CD8-positive, alpha-beta memory T cell (primary cell): ENCODE measurements around the gene KLHL41. TPM values are rescaled to one million over a fixed set of nuclear protein-coding genes. Genes with fewer than 3 reads are reported as not detected.
"Not testable (repeated sequence)": the region's sequence is repeated elsewhere in the genome, so short reads cannot be mapped to it uniquely, and the experiment has no call there.

Experiments
- CTCF ChIA-PET: fragments of 350-600 bp; sonication (Branson Sonifier 250); formaldehyde crosslinking; loops from one replicate; lab custom pipeline; 2021; ENCODE audit warnings: antibody characterized with exemption; lab: Charles Lee
- POLR2A ChIA-PET: fragments of 350-600 bp; sonication (Branson Sonifier 250); formaldehyde crosslinking; loops from one replicate; lab custom pipeline; 2021; ENCODE audit warnings: antibody characterized with exemption; lab: Charles Lee
- DNase-seq, 5 donors: peaks; one replicate each; pipeline versions ENCODE4 v3.0.0 to v3.0.0-alpha.2; 2020 to 2022; ENCODE audit warnings: mixed read lengths in 1 of 5
- H3K27ac ChIP-seq: one replicate; pipeline ENCODE4 v1.7.0; 2013; ENCODE audit warnings: low read depth, mild to moderate bottlenecking, low read length, moderate library complexity
- H3K27me3 ChIP-seq: 2 replicates; pipeline ENCODE4 v1.7.0; 2013; ENCODE audit warnings: low read length, mild to moderate bottlenecking; ENCODE audit not compliant: insufficient read depth, poor library complexity, severe bottlenecking
- H3K36me3 ChIP-seq: 2 replicates; pipeline ENCODE4 v1.7.0; 2013; ENCODE audit warnings: mild to moderate bottlenecking, low read length, moderate library complexity; ENCODE audit not compliant: insufficient read depth
- H3K4me1 ChIP-seq: 2 replicates; pipeline ENCODE4 v1.7.0; 2013; ENCODE audit warnings: mild to moderate bottlenecking, low read length, moderate library complexity; ENCODE audit not compliant: insufficient read depth
- H3K4me3 ChIP-seq: 2 replicates; pipeline ENCODE4 v1.7.0; 2013; ENCODE audit warnings: mild to moderate bottlenecking, low read length
- H3K9me3 ChIP-seq: 2 replicates; pipeline ENCODE4 v1.7.0; 2013; ENCODE audit warnings: mild to moderate bottlenecking, low read length
- H3K27ac Mint-ChIP-seq, 8 donors: one replicate each; pipeline ENCODE4 v1.8.0; 2020 to 2021; ENCODE audit warnings: mixed read lengths in 8 of 8, mild to moderate bottlenecking in 6 of 8, inconsistent platforms in 3 of 8, moderate library complexity in 3 of 8
- H3K27me3 Mint-ChIP-seq, 2 donors: one replicate each; pipeline ENCODE4 v1.8.0; 2020 to 2021; ENCODE audit warnings: mixed read lengths in 2 of 2, mild to moderate bottlenecking in 1 of 2, moderate library complexity in 1 of 2
- H3K36me3 Mint-ChIP-seq, 3 donors: one replicate each; pipeline ENCODE4 v1.8.0; 2020 to 2021; ENCODE audit warnings: mixed read lengths in 3 of 3, inconsistent platforms in 1 of 3, mild to moderate bottlenecking in 1 of 3
- H3K4me1 Mint-ChIP-seq, 3 donors: one replicate each; pipeline ENCODE4 v1.8.0; 2020 to 2021; ENCODE audit warnings: mixed read lengths in 3 of 3, inconsistent platforms in 1 of 3, mild to moderate bottlenecking in 1 of 3
- H3K4me3 Mint-ChIP-seq, 7 donors: one replicate each; pipeline ENCODE4 v1.8.0; 2020 to 2021; ENCODE audit warnings: mixed read lengths in 7 of 7, mild to moderate bottlenecking in 6 of 7, moderate library complexity in 4 of 7, inconsistent platforms in 2 of 7
- H3K9me3 Mint-ChIP-seq, 5 donors: one replicate each; pipeline ENCODE4 v1.8.0; 2020 to 2022; ENCODE audit warnings: mixed read lengths in 5 of 5, mild to moderate bottlenecking in 3 of 5, moderate library complexity in 2 of 5, inconsistent platforms in 1 of 5
- polyA plus RNA-seq: library from polyadenylated mRNA; unstranded; fragments of 300-500 nt; fragmentation: Illumina TruSeq; gene quantifications from one replicate; pipeline ENCODE4 v1.2.3, GENCODE V29; 2021
- total RNA-seq, 2 experiments: library from RNA; stranded (reverse); gene quantifications; one replicate each; pipeline ENCODE4 v1.2.3, GENCODE V29; 2021

Gene KLHL41
- total and polyA plus RNA-seq, 3 experiments from 2014 or later, result 0.22 to 0.27 TPM; not detected in 1

GRCh38 chr2:169510496-169510895 lies 994 bp downstream of the KLHL41 start:
- H3K4me1 Mint-ChIP-seq, result no peaks in the 10 kb centered on the region
- H3K36me3 Mint-ChIP-seq, result peaks cover 0 to 2% (median 0%) of the 10 kb centered on the region in 3 donors
- no peak for DNase-seq
- Histone ChIP-seq H3K4me1 (no peaks in the 10 kb centered on the region), H3K9me3 (no peaks in the 10 kb centered on the region), H3K27ac (no peak overlapping the region), H3K4me3 (no peak overlapping the region), H3K36me3 (no peaks in the 10 kb centered on the region), H3K27me3 (no peaks in the 10 kb centered on the region)
- H3K4me3 Mint-ChIP-seq, result no peak overlapping the region
- H3K9me3 Mint-ChIP-seq, result no peaks in the 10 kb centered on the region
- ChIA-PET CTCF (no interaction called here), POLR2A (no interaction called here)
- H3K27ac Mint-ChIP-seq, result no peak overlapping the region
- H3K27me3 Mint-ChIP-seq, result no peaks in the 10 kb centered on the region

GRCh38 chr2:169511818-169512217 lies 2.3 kb downstream of the KLHL41 start:
- ChIA-PET CTCF (no interaction called here), POLR2A (no interaction called here)
- no peaks in the 10 kb centered on the region for H3K9me3 Mint-ChIP-seq
- H3K27me3 Mint-ChIP-seq, result no peaks in the 10 kb centered on the region
- no peaks in the 10 kb centered on the region for H3K4me1 Mint-ChIP-seq
- Histone ChIP-seq H3K27ac (no peak overlapping the region), H3K4me1 (no peaks in the 10 kb centered on the region), H3K27me3 (no peaks in the 10 kb centered on the region), H3K4me3 (no peak overlapping the region), H3K36me3 (no peaks in the 10 kb centered on the region), H3K9me3 (no peaks in the 10 kb centered on the region)
- peaks cover 0 to 2% (median 0%) of the 10 kb centered on the region in 3 donors for H3K36me3 Mint-ChIP-seq
- H3K4me3 Mint-ChIP-seq, result no peak overlapping the region
- no peak overlapping the region for H3K27ac Mint-ChIP-seq
- no peak for DNase-seq

GRCh38 chr2:169512525-169512924 lies 3.0 kb downstream of the KLHL41 start:
- Mint-ChIP-seq H3K9me3 (no peaks in the 10 kb centered on the region), H3K27me3 (no peaks in the 10 kb centered on the region), H3K4me3 (no peak overlapping the region), H3K4me1 (no peaks in the 10 kb centered on the region), H3K36me3 (peaks cover 0 to 2% (median 0%) of the 10 kb centered on the region in 3 donors), H3K27ac (no peak overlapping the region)
- DNase-seq, result no peak
- no peak overlapping the region for H3K27ac ChIP-seq
- no peak overlapping the region for H3K4me3 ChIP-seq
- no peaks in the 10 kb centered on the region for H3K4me1 ChIP-seq
- no peaks in the 10 kb centered on the region for H3K27me3 ChIP-seq
- no peaks in the 10 kb centered on the region for H3K36me3 ChIP-seq
- ChIA-PET CTCF (no interaction called here), POLR2A (no interaction called here)
- H3K9me3 ChIP-seq, result no peaks in the 10 kb centered on the region

- H3K27ac Mint-ChIP-seq, result no peak overlapping the region
- H3K9me3 Mint-ChIP-seq, result no peaks in the 10 kb centered on the region
- H3K9me3 ChIP-seq, result no peaks in the 10 kb centered on the region
- H3K4me3 Mint-ChIP-seq, result no peak overlapping the region
- POLR2A ChIA-PET, result no interaction called here
- CTCF ChIA-PET, result no interaction called here
- H3K27me3 Mint-ChIP-seq, result no peaks in the 10 kb centered on the region
- no peaks in the 10 kb centered on the region for H3K27me3 ChIP-seq
- H3K36me3 Mint-ChIP-seq, result peaks cover 0 to 2% (median 0%) of the 10 kb centered on the region in 3 donors
- no peaks in the 10 kb centered on the region for H3K4me1 ChIP-seq
- H3K27ac ChIP-seq, result no peak overlapping the region
- no peak for DNase-seq
- no peak overlapping the region for H3K4me3 ChIP-seq
- no peaks in the 10 kb centered on the region for H3K36me3 ChIP-seq
- no peaks in the 10 kb centered on the region for H3K4me1 Mint-ChIP-seq
Measured at GRCh38 chr2:169513094-169513493, 3.6 kb downstream of the KLHL41 start.

GRCh38 chr2:169513926-169514325 lies 4.4 kb downstream of the KLHL41 start:
- DNase-seq, result no peak
- H3K27me3 Mint-ChIP-seq, result no peaks in the 10 kb centered on the region
- POLR2A ChIA-PET, result no interaction called here
- H3K4me1 Mint-ChIP-seq, result no peaks in the 10 kb centered on the region
- H3K4me1 ChIP-seq, result no peaks in the 10 kb centered on the region
- no peaks in the 10 kb centered on the region for H3K36me3 ChIP-seq
- H3K4me3 ChIP-seq, result no peak overlapping the region
- H3K4me3 Mint-ChIP-seq, result no peak overlapping the region
- no peaks in the 10 kb centered on the region for H3K9me3 ChIP-seq
- H3K9me3 Mint-ChIP-seq, result no peaks in the 10 kb centered on the region
- no peaks in the 10 kb centered on the region for H3K27me3 ChIP-seq
- H3K27ac Mint-ChIP-seq, result no peak overlapping the region
- CTCF ChIA-PET, result no interaction called here
- no peak overlapping the region for H3K27ac ChIP-seq
- peaks cover 0 to 2% (median 0%) of the 10 kb centered on the region in 3 donors for H3K36me3 Mint-ChIP-seq

- H3K27ac Mint-ChIP-seq, H3K4me3 Mint-ChIP-seq, H3K36me3 ChIP-seq, H3K4me1 ChIP-seq, H3K4me1 Mint-ChIP-seq, H3K4me3 ChIP-seq, DNase-seq, CTCF ChIA-PET, H3K27me3 Mint-ChIP-seq, H3K27ac ChIP-seq, H3K9me3 ChIP-seq, H3K36me3 Mint-ChIP-seq, POLR2A ChIA-PET, H3K9me3 Mint-ChIP-seq, H3K27me3 ChIP-seq: not testable (repeated sequence)
Measured at GRCh38 chr2:169514758-169515157, 5.3 kb downstream of the KLHL41 start.

- H3K27me3 Mint-ChIP-seq, POLR2A ChIA-PET, DNase-seq, CTCF ChIA-PET, H3K9me3 ChIP-seq, H3K36me3 ChIP-seq, H3K27me3 ChIP-seq, H3K4me3 Mint-ChIP-seq, H3K36me3 Mint-ChIP-seq, H3K27ac ChIP-seq, H3K9me3 Mint-ChIP-seq, H3K4me1 Mint-ChIP-seq, H3K4me1 ChIP-seq, H3K4me3 ChIP-seq, H3K27ac Mint-ChIP-seq: not testable (repeated sequence)
Measured at GRCh38 chr2:169516488-169516995, 7.0 kb downstream of the KLHL41 start.

- no peak overlapping the region for H3K27ac ChIP-seq
- ChIA-PET CTCF (no interaction called here), POLR2A (no interaction called here)
- H3K4me1 ChIP-seq, result no peaks in the 10 kb centered on the region
- H3K36me3 ChIP-seq, result no peaks in the 10 kb centered on the region
- DNase-seq, result no peak
- Mint-ChIP-seq H3K4me3 (no peak overlapping the region), H3K27me3 (no peaks in the 10 kb centered on the region), H3K4me1 (no peaks in the 10 kb centered on the region), H3K36me3 (peaks cover 0 to 5% (median 0%) of the 10 kb centered on the region in 3 donors), H3K27ac (no peak overlapping the region), H3K9me3 (no peaks in the 10 kb centered on the region)
- no peak overlapping the region for H3K4me3 ChIP-seq
- H3K27me3 ChIP-seq, result no peaks in the 10 kb centered on the region
- no peaks in the 10 kb centered on the region for H3K9me3 ChIP-seq
Measured at GRCh38 chr2:169520896-169521295, 11.4 kb downstream of the KLHL41 start.

- ChIA-PET POLR2A (no interaction called here), CTCF (no interaction called here)
- H3K27me3 Mint-ChIP-seq, result no peaks in the 10 kb centered on the region
- Histone ChIP-seq H3K36me3 (no peaks in the 10 kb centered on the region), H3K9me3 (no peaks in the 10 kb centered on the region), H3K4me3 (no peak overlapping the region), H3K27ac (no peak overlapping the region), H3K4me1 (no peaks in the 10 kb centered on the region), H3K27me3 (no peaks in the 10 kb centered on the region)
- H3K36me3 Mint-ChIP-seq, result peaks cover 0 to 7% (median 2%) of the 10 kb centered on the region in 3 donors
- no peak overlapping the region for H3K4me3 Mint-ChIP-seq
- no peaks in the 10 kb centered on the region for H3K4me1 Mint-ChIP-seq
- no peaks in the 10 kb centered on the region for H3K9me3 Mint-ChIP-seq
- no peak overlapping the region for H3K27ac Mint-ChIP-seq
- no peak for DNase-seq
Measured at GRCh38 chr2:169523681-169524080, 14.2 kb downstream of the KLHL41 start.
